NCI-H1092 treated with DMSO at 0.1 percent for 48 hours (cell line): Measurements from ENCODE around the gene AKAP6.

Experiments used
- DNase-seq: peaks from one replicate; lab custom pipeline; 2025; lab: John Stamatoyannopoulos, UW

Gene AKAP6

DNA sequence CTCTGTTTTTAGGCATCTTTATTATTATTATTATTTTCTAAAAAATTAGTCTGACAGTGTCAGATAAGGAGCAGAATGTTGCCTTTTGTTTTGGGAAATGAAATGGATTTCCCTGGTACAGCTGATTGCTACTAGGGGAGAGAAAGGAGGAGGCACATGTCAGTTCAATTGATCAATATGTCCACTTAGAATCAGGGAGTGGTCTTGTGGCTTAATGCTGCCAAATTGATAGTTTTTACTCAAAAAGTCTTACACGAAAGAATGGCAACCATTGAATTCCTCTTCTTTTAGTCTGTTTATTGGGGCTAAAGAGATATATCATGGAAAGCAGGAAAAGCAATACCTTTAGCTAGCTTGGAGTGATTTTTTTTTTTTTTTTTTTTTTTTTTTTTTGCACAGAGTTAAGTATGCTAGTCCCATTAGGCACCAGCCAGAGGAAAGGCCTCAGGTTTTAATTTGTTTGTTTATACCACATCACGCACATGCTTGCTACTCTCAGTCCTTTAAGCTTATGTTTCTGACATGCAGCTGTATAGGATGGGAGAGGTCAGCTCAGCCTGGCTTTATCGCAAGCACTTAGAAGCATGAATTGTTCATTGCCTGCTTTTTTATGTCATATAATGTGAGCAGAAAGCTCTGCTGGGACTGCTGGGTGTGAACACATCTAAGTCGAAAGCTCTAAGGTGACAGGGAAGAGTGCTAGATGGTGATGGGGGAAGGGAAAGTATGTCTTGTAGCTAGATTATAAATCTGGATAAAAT lies 1.4 kb downstream of the AKAP6 start:
- DNase-seq = peak; percentile 31

DNA sequence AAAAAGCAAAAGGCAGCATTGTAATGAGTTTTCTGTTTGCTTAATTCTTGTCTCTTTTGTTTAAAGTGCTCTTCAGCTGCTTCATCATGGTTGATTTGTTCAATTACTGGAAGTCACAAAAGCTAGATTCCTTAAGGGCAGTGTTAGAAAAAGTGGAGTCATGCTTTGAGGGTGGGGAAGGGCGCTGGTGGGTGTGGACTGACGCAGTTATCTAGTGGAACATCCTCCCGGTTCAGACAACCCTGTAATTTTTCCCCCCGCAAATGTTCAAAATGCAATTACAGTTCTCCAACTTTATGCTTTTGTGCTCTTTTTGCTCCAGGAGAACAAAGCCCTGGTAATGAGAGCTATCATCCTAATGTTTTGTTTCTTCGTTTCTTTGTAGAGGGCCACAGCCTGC lies 2.1 kb downstream of the AKAP6 start:
- DNase-seq = no peak

DNA sequence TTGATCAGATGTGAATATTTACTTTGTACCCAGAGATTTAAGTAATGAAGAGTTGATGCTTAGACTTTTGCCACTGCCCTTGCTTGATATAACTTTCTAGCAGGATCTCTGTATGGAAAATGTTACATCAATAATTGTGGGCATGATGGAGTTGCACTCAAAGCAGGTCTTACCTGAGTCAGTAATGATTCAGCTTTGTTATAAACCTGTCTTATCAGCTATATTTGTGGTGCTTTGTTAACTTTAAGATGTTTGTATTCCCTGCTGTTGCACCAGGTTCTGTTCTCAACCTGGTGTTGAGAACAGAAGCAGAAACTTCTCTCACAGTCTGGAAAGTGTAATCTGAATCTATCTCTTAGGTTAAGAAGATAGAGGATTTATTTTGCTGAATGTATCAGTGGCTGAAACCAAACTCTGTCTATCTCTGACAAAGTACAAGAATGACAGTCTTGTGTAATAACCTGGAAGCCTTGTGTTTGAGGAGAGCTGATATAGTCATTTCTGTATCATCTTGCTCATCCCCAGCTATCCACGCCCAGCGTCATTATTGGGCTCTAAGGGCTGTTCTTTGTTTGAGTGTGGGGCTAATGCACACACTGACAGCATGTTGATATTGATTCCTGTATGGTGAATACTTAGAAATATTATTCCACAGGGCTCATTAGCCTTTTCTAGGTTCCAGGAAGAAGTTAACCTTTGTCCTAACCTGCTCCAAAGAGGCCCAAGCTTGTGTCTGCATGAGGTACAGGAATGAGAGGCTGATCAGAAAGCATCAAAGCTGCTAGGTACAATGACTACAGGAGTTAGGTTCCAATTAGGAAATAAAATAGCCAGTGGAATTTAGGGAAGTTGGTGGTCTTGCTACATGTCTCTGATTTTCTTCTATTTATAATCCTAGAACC lies 3.6 kb downstream of the AKAP6 start:
- no peak for DNase-seq

DNA sequence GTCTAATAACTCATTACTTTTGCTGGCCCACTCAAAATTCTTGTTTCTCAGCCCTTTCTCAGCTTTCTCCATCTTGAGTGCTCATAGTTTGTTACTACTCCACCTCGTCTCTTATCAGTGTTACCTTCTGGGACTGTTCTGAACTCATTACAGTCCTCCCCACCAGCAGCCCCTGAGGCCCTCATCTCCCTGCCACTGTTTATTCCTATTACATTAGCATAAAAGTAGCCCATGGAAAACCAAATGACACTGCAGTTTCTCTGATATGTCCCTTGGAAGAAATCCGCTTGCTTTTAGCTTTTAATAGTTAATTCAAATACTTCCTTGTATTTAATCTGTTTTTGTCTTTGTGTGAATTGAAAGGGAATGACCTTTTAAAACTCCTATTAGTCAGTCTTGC lies 7.6 kb downstream of the AKAP6 start:
- DNase-seq = no peak

DNA sequence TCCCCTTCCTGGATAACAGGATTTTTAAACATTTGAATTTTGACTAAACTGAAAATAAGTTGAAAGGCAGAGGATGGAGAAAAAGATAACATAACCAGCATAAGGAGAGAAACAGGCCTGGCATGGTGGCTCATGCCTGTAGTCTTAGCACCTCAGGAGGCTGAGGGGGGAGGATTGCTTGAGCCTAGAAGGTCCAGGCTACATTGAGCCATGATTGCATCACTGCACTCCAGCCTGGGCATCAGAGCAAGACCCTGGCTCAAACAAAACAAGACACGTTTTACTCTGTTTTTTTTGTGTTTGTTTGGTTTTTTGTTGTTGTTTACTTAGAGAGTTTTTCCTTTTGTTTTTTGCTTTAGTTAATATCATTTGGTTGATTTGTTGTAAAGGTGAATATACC lies 8.7 kb downstream of the AKAP6 start:
- DNase-seq = no peak

DNA sequence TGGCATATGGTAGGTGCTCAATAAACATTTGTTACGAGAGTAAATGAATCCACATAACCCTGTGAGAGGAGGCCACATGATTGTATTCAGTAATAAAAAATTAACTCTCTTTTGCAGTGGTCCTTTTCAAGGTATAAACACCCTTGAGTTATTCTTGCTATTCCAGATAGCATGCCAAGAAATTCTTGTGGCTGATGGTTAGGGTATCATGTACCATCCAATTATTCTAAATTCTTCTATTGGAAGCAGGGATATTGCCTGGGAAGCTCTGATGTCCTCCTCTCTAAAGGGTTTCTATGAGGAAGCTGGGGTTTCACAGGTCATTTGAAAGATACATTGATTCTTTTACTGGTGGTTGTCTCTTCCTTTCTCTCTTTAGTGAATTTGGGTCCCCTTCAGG lies 10.1 kb downstream of the AKAP6 start:
- DNase-seq = no peak

DNA sequence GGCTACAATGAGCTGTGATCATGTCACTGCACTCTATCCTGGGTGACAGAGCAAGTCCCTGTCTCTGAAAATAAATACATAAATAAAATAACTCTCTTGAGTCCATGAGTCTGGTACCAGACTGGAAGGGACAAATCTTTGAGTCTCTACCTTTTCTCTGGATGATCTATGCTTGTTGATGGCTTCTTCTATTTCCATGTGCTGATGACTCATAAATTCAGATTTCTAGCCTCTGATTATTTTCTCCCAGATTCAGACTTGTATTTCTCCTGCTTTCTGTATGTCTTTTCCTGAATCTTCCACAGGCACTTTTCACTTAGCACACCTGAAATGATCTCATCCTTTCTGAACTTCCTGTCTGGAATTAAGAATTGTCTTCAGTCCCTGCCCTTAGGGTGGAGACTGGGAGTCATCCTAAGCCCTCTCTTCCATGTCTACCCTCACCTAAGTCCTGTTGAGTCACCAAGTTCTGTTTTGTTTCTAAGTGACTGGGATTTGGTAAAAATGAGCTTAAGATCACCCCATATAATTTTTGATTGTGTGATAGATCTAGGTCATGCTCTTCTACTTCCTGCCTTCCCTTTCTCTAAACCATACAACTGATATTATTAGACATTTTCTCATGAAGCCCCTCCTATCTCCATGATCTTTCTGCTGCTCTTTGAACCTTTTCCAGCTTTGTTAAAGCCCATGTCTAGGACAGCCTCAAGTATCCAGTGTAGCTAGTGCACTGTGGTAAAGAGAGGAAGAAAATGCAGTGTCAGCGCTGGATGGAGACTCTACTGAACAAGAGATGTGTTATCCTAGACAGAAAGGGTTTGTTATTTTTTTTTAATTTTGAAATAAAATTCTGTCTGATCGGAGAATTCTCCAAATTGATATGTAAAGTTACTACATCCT lies 13.1 kb downstream of the AKAP6 start:
- DNase-seq = no peak

DNA sequence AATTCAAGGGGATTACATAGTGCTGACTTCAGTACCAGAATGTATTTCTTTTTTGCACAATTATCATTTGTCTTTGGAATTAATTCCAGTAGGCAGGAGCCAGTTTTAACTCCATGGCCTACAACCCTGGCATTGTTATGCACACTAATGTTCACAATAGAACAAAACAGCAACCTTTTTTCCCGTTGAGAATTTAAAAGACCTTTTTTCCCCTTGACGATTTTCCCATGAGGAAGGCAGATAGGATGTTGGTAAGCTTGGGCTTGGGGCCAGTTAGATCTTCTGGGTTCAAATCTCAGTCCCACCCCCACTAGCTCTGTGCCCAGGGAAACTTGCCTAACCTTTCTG lies 13.7 kb downstream of the AKAP6 start:
- no peak for DNase-seq

DNA sequence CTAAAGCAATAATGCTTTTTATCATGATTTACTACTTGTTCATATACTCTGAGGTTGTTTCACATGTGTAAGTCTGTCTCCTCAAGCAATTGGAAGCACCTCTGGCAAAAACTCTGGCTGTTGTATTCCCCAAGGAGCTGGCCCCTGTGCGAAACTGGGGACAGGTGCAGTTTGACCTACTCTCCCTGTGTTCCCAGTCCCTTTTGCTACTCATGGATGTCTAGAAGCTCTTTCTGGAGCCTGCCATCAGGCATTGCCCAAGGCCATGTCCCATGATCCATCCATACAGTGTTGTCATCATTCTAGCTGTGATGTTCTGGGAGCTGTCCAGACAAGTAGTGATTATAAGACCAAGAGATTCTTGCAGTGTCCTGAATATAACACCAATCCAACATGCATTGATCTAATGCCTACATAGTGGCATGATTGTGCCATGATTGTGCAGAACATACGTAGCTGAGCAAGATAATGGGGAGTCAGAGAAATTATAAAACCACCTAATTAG lies 14.9 kb downstream of the AKAP6 start:
- DNase-seq = no peak

DNA sequence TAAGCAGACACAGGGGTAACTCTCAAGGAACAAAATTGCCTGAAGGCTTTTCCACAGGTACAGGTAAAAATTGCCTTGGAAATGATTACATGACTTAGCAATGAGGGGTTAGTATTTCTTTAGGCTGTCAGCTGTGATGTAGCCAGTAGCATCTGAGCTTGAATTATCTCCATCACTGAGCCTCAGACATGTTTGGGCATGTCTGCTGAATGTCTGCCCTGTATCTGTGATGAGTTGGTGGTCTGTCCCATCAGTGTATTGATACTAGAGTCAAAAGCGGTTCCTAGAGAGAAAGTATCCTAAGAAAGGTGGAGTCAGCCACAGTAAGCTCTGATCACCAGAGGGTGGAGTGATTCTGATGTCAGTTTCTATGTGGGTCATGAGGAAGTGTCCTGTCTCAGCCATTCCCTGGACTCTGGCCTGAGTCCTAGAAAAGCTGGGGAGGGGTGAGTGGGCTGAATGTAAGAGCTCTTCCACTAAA lies 16.3 kb downstream of the AKAP6 start:
- DNase-seq = no peak

DNA sequence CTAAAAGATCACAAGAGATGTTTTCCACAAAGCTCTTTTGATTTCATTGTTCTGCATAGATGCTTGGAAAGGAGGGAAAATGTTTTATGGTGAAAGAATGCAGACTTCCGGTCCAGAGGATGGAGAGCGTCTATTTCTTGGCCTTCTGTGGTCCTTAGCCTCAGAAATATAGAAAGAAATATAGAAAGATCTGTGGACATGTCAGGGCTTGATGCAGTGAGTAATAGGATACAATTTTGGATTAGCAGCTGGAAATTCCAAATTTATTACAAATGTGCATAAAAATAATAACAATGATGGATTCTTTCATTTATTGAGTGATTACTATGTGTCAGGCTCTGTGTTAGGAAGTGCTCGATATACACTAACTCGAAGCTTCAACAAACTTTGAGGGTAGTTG lies 20.2 kb downstream of the AKAP6 start:
- no peak for DNase-seq

DNA sequence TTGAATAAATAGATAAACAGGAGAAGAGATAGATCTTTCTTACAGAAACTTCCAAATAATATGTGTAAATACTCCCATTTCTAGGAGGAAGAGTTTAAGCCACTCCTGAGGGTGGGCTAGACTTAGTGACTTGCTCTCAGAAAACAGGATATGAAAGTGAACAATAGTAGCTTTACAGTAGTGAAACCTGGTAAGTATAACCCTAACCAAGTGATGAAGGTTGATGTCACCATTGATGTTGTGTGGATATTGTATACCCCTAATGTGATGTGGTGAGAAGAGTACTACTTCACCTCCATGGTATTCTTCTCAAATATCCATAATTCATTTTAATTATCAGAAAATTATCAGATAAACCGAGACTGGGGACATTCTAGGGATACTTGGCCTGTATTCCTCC lies 20.9 kb downstream of the AKAP6 start:
- no peak for DNase-seq

DNA sequence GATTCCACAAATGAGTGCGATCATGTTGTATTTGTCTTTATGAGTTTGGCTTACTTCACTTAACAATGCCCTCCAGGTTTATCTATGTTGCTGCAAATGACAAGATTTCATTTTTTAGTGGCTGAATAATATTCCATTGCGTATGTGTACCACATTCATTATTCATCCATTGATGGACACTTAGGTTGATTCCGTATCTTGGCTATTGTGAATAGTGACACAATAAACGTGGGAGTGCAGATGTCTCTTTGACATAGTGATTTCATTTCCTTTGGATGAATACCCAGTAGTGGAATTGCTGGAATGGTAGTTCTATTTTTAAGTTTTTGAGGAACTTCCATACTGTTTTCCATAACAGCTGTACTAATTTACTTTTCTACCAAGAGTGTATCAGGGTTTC lies 23.5 kb downstream of the AKAP6 start:
- no peak for DNase-seq

DNA sequence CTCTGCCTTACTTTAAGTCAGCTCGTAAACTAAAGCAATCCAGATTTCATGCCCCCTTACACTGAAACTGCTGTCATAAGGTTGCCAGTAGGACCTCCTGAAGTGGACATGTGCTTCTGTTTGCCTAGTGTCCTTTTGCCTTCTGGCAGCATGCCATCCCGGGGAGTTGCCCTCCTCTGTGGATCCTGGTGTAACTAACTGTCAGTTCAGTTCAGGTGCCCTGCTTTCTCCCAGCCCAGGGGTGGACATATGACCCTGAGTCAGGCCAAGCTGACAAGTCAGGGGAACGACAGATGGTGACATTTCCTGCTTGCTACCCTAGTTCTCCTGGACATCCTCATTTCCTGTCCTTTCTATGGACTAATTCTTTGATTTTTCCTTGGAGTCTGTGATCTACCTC lies 25.6 kb downstream of the AKAP6 start:
- peak; percentile 47 for DNase-seq

DNA sequence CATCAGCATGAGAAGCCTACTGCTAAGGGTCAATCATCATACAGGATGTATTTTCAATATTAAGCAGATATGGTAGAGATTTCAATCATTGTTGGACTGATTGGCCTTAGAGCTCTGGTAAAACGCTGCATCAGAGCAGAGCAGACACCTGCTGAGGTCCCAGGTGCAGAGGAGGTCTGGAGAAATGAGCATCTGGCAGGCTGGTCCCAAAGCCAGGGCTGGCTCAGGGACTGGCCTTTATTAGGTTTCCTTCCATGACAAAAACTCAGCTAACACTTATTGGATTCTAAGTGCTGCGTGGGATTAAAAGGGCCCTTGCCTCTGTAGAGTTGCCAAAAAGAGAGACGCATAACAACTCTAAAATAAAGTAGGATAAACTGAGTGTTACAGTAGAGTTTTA lies 29.7 kb downstream of the AKAP6 start:
- no peak for DNase-seq

DNA sequence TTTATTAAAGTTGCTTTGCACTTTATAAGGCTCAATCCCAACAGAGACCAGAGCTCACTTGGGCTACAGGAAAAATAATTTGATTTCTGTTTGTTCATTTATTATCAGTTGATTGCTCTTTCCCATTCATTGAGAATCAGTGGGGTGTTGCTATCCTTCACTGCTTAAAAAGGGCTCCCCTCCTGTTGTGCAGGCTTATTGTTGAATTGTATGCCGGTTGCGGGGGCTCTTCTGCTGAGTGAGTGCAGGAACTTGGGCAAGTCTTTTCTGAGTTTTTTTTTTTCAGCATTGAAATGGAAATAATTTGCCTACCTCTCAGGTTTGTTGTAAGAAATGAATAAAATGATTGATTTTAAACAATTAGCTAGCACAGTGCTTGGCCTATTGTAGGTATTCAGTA lies 32.6 kb downstream of the AKAP6 start:
- DNase-seq = no peak

DNA sequence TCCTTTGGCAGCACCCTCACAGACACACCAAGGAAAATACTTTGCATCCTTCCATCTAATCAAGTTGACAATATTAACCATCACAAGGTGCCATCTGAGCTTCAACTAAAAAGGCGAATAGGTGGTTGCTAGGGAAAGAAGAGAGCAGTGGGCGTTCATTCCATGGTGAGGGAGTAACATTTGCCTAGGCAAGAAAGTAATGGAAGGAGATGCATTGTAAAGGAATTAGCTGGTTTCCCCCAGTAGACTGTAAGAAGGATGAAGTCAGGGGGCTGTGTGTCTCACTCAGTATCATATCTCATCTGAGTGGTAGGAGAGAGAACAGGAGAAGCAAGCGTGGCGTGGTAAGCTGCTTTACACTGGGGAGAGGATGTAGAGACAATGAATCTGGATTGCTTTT lies 34.7 kb downstream of the AKAP6 start:
- DNase-seq = no peak

DNA sequence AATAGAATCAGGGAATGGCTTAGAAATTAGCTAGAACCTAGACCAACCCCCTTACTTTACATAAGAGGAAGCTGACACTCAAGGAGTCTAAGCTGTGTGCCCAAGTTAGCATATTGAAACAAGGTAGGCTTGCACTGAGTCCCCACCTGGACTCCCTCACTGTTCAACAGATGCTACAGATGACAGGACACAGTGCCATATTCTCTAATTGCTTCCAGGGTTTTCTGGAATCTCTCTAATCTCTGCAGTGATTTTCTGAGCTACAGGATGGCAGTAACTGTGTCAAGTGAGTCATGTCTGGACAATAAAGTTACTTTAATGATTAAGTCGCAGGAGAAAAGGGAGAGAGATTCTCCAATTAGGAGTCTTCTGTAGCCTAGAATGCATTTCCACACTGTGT lies 35.8 kb downstream of the AKAP6 start:
- no peak for DNase-seq

DNA sequence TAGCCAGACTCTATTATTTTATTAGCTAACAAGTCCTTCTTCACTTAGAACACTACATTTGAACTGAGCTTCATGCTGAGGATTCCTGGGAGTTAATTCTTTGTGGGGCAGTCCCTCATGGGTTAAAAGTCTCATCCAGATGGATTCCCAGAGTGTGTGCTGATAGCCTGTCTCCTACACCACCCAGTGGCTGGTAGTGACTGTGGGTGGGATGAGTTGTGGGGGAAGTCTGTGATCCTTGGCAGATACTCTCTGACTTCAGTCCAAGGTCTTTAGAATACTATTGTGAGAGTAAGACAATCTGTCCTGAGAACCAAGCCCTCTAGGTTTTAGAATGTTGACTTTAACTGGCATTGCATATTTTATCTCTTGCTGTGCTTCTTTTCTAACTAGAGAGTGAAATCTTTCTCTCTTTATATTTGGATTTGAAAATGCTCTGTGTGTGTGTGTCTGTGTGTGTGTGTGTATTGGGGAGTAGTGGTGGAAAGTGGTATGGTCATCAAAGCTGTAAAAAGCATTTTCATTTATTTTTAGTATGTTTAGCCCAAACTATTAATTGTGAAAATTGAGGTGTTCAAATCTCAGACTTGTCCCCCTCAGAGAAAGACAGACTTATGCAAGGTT lies 37.3 kb downstream of the AKAP6 start:
- peak; percentile 11 for DNase-seq

DNA sequence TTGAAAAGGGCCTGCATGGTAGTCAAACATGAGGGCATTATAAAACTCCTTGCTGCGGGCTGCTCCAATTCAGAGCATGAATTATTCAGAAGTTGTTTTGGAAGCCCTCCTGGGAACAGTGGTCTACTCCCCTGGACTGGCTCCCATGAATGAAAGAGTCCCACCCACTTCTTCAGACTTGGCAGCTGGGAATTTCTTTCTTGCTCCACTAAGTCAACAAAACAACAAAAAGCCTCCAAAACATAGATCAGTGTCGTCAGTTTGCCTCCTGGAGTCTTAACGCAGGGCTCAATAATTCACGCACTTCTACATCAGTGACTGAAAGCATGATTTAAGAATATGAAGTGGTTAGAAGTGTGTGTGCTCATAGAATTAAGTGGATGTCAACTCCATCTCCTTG lies 37.9 kb downstream of the AKAP6 start:
- peak; percentile 43 for DNase-seq

DNA sequence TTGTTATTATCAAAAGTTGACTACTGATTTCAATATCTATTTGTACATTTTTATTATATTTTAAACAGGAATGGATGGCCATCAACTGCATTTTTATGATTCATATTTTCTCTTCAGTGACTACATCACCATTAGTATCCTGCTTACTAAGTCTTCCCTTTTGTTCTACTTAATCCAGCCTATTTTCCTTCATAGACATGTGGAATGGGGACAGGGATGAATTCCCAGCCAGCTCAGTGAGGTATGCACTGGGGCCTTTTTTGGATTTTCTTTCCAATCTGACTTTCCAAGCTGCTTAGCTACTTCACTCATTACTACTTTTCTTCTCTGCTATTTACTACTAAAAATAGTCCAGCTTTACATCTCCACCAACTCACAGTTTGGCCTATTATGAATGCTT lies 38.4 kb downstream of the AKAP6 start:
- DNase-seq = no peak

DNA sequence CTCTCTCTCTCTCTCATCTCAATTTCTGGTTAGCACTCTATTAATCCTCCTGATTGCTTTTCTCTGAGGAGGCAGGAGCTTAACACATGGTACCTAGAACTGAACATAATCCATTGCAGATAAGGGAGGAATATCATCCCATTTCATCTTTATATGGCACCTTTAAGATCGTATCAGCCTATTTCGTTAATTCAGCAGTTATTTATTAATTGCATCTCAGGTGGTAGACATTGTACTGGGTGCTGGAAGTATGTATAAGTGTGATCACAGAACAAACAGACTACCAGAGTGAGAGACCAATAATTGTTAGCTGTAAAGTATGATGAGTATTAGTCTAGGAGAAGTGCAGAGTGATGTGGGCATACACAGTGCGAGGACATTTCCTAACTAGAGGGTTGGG lies 39.0 kb downstream of the AKAP6 start:
- no peak for DNase-seq
